HUES48 (cell line): ENCODE measurements around the gene GDPD2.

Experiments
- H3K27ac ChIP-seq: one replicate; pipeline ENCODE4 v1.7.0; 2013; ENCODE audit warnings: low read depth, low read length, inconsistent platforms
- H3K27me3 ChIP-seq: 2 replicates; pipeline ENCODE4 v1.6.1; 2013; ENCODE audit warnings: mild to moderate bottlenecking, low read length; ENCODE audit not compliant: control insufficient read depth, insufficient read depth
- H3K36me3 ChIP-seq: 2 replicates; pipeline ENCODE4 v1.6.1; 2013; ENCODE audit warnings: low read length; ENCODE audit not compliant: control insufficient read depth, insufficient read depth
- H3K4me1 ChIP-seq: 2 replicates; pipeline ENCODE4 v1.6.1; 2013; ENCODE audit warnings: mild to moderate bottlenecking, low read length; ENCODE audit not compliant: control insufficient read depth, insufficient read depth
- H3K4me3 ChIP-seq: 2 replicates; pipeline ENCODE4 v1.5.1; 2013; ENCODE audit warnings: mild to moderate bottlenecking, low read depth, low read length
- H3K9ac ChIP-seq: 2 replicates; pipeline ENCODE4 v1.6.1; 2013; ENCODE audit warnings: mild to moderate bottlenecking, low read depth, low read length, moderate library complexity
- H3K9me3 ChIP-seq: 2 replicates; pipeline ENCODE4 v1.6.1; 2013; ENCODE audit warnings: low read length; ENCODE audit not compliant: control insufficient read depth, insufficient read depth

Gene GDPD2

GRCh38 chrX:70476934-70477733 lies 54.0 kb downstream of the GDPD2 start:
- Histone ChIP-seq H3K4me1 (peaks cover 62% of the 10 kb centered on the region), H3K9ac (peak overlapping the region; percentile 26; the same call in 1 of the 2 replicates), H3K9me3 (peaks cover 19% of the 10 kb centered on the region), H3K4me3 (peak overlapping the region; percentile 39), H3K27ac (peak overlapping the region; percentile 89), H3K36me3 (peaks cover 15% of the 10 kb centered on the region), H3K27me3 (no peaks in the 10 kb centered on the region)

- Histone ChIP-seq H3K4me1 (peaks cover 63% of the 10 kb centered on the region), H3K4me3 (peak overlapping the region; percentile 39)
Observed at GRCh38 chrX:70477734-70478075, 54.6 kb downstream of the GDPD2 start.

GRCh38 chrX:70478526-70479245 lies 55.6 kb downstream of the GDPD2 start:
- peaks cover 23% of the 10 kb centered on the region for H3K36me3 ChIP-seq
- no peak overlapping the region for H3K9ac ChIP-seq
- peaks cover 63% of the 10 kb centered on the region for H3K4me1 ChIP-seq
- H3K9me3 ChIP-seq: peaks cover 19% of the 10 kb centered on the region
- H3K4me3 ChIP-seq: peak overlapping the region; percentile 39; the same call in 1 of the 2 replicates
- no peaks in the 10 kb centered on the region for H3K27me3 ChIP-seq
- H3K27ac ChIP-seq: peak overlapping the region; percentile 89

More at GRCh38 chrX:70477734-70478075, 54.6 kb downstream of the GDPD2 start:
- peaks cover 16% of the 10 kb centered on the region for H3K9me3 ChIP-seq
- no peaks in the 10 kb centered on the region for H3K27me3 ChIP-seq
- peaks cover 17% of the 10 kb centered on the region for H3K36me3 ChIP-seq
- H3K27ac ChIP-seq: peak overlapping the region; percentile 89
- H3K9ac ChIP-seq: no peak overlapping the region; the same call in 1 of the 2 replicates

DNA sequence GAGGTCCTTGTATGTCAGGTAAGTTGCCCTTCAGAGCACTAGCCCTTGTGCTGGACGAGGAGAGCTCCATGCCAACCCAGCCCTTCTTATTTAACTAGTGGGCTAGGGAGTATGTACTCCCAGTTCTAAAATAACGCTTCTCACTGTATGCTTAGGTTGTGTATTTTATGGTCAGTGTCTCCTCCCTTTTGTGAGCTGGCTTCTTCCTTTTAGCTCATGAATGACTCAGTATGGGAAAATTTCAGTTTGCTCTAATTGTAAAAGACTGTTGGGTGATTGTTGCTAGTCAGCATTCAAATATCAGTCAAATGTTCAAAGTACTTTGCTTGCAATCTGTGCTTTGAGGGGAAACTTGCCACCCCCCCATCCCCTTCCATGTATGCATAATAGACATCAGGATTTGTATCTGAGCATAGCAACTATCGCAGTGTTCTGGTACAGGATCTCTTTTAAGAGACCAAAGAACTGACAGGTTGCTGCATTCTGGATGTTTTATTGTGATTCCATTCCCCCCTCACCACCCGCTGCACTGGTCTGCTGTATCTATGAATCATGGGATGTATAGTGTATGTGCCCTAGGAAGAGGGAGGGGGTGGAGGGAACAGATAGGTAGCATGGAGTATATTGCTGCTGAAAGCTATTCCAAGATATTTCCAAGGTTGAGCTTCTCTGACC lies 56.3 kb downstream of the GDPD2 start:
- H3K27me3 ChIP-seq: no peaks in the 10 kb centered on the region
- peaks cover 17% of the 10 kb centered on the region for H3K9me3 ChIP-seq
- peak overlapping the region; percentile 35; the same call in 1 of the 2 replicates for H3K4me3 ChIP-seq
- H3K36me3 ChIP-seq: peaks cover 29% of the 10 kb centered on the region
- H3K4me1 ChIP-seq: peaks cover 57% of the 10 kb centered on the region
- peak overlapping the region; percentile 89 for H3K27ac ChIP-seq
- H3K9ac ChIP-seq: no peak overlapping the region

GRCh38 chrX:70479922-70480659 lies 57.0 kb downstream of the GDPD2 start:
- Histone ChIP-seq H3K27ac (peak overlapping the region; percentile 48), H3K9ac (no peak overlapping the region), H3K27me3 (no peaks in the 10 kb centered on the region), H3K9me3 (peaks cover 17% of the 10 kb centered on the region), H3K36me3 (peaks cover 29% of the 10 kb centered on the region), H3K4me3 (peak overlapping the region; percentile 35), H3K4me1 (peaks cover 62% of the 10 kb centered on the region)

GRCh38 chrX:70480660-70481018 lies 57.5 kb downstream of the GDPD2 start:
- peak overlapping the region; percentile 48 for H3K27ac ChIP-seq
- no peak overlapping the region for H3K4me3 ChIP-seq
- H3K9me3 ChIP-seq: peaks cover 17% of the 10 kb centered on the region
- no peak overlapping the region for H3K9ac ChIP-seq
- peaks cover 30% of the 10 kb centered on the region for H3K36me3 ChIP-seq
- no peaks in the 10 kb centered on the region for H3K27me3 ChIP-seq
- peaks cover 62% of the 10 kb centered on the region for H3K4me1 ChIP-seq

DNA sequence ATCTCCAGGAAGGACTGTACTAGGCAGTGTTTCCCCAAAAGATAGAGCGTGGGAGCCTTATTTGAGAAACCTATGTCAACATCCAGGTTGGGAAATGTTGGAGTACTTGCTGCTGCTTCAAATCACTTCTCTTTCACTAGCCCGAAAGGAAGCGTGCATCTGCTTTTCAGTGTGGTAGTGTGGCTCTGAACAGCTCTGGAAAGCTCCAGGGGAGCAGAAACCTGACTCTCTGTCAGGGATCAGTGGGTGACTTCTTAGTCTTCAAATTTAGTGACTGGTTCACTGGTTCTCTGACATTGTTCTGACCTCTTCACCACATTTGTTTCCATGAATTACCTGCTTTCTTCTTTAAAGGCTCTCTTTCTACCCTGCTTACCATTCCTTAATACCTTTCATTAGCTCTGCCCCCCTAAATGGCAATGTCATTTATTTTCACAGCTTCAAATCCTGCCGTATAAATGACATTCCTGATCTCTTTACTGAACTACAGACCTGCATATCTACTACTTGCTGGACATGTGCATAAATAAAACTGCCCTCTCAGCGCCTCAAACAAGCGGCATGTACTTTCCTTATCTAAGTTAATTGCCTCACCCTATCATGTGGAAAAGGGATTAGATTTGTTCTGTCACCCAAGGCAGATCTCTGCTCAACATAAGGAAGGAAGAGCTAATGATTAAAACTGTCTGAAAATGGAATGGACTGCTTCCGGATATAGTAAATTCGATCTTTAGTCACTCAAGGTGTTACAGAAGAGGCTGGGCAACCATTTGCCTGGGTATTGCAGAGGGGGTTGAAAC lies 58.6 kb downstream of the GDPD2 start:
- Histone ChIP-seq H3K4me1 (peaks cover 61% of the 10 kb centered on the region), H3K27ac (no peak overlapping the region), H3K9ac (no peak overlapping the region), H3K36me3 (peaks cover 41% of the 10 kb centered on the region), H3K4me3 (no peak overlapping the region), H3K9me3 (peaks cover 21% of the 10 kb centered on the region), H3K27me3 (no peaks in the 10 kb centered on the region)

GRCh38 chrX:70482300-70482699 lies 59.2 kb downstream of the GDPD2 start:
- H3K36me3 ChIP-seq: peaks cover 47% of the 10 kb centered on the region
- no peak overlapping the region for H3K4me3 ChIP-seq
- H3K9ac ChIP-seq: no peak overlapping the region
- H3K27me3 ChIP-seq: no peaks in the 10 kb centered on the region
- peaks cover 59% of the 10 kb centered on the region for H3K4me1 ChIP-seq
- H3K9me3 ChIP-seq: peaks cover 21% of the 10 kb centered on the region
- no peak overlapping the region for H3K27ac ChIP-seq
